Ascending aorta (tissue), 2 donors: ENCODE results near the gene REST. TPM values are rescaled to one million over a fixed set of nuclear protein-coding genes. Genes with fewer than 3 reads are reported as not detected.
A peak's percentile ranks its signal among the peaks of the same experiment; 100 is the strongest.

Experiments
- DNase-seq, 2 donors: peaks; one replicate each; pipeline ENCODE4 v3.0.0-alpha.2; 2019; ENCODE audit warnings: low spot score in 2 of 2
- H3K27ac ChIP-seq, 2 donors: fragments of 200-600 bp; sonication (generic); one replicate each; pipeline ENCODE4 v1.5.1; 2016 to 2017; ENCODE audit warnings: mild to moderate bottlenecking in 1 of 2
- H3K27me3 ChIP-seq: fragments of 200-600 bp; sonication (generic); one replicate; pipeline ENCODE4 v1.5.1; 2017
- H3K36me3 ChIP-seq, 2 donors: fragments of 200-600 bp; sonication (generic); one replicate each; pipeline ENCODE4 v1.5.1; 2016
- H3K4me1 ChIP-seq, 2 donors: fragments of 200-600 bp; sonication (generic); one replicate each; pipeline ENCODE4 v1.5.1; 2016 to 2017; ENCODE audit warnings: mild to moderate bottlenecking in 1 of 2
- H3K4me3 ChIP-seq, 2 donors: fragments of 200-600 bp; sonication (generic); one replicate each; pipeline ENCODE4 v1.5.1; 2016 to 2017; ENCODE audit warnings: mild to moderate bottlenecking in 1 of 2
- H3K9me3 ChIP-seq, 2 donors: fragments of 200-600 bp; sonication (generic); one replicate each; pipeline ENCODE4 v1.5.1; 2016
- intact Hi-C: fragments of 100-400 bp; cut with DNase I; formaldehyde crosslinking; loops from one replicate; pipeline ENCODE4 v1.15.1; 2023
- total RNA-seq: library from RNA; depleted of rRNA; stranded (reverse); fragments of >200 nt; gene quantifications from one replicate; pipeline ENCODE4 v1.1.0, GENCODE V29; 2016
- TF ChIP-seq, protein P1 (sequence below), 3 experiments: fragments of 200-600 bp in 2 of 3; fragments of 450-650 bp in 1 of 3; sonication (generic) in 2 of 3; IDR thresholded peaks; one replicate each; pipeline ENCODE4 v1.5.1; 2016 to 2019; ENCODE audit warnings: antibody characterized with exemption in 3 of 3, mild to moderate bottlenecking in 1 of 3, moderate library complexity in 1 of 3

The REST gene
- total RNA-seq, 1 donor from 2014 or later, result 86.5 TPM

DNA sequence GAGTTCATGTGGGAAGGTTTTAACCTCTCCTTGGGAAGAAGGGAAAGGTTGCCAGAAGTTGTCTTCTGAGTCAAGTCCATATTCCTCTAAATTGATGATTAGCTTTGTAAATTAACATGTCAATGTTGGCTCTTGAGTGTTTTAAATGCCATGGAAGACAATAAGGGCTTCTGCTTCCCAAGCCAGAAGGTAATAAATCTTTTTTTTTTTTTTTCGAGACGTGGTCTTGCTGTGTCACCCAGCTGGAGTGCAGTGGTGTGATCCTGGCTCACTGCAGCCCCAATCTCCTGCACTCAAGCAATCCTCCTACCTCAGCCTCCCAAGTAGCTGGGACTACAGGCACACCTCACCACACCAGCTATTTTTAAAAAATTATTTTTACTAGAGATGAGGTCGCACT, 5.0 kb upstream of the REST start:
- no peaks in the 10 kb centered on the region for H3K36me3 ChIP-seq
- no peaks in the 10 kb centered on the region for H3K4me1 ChIP-seq
- no peak overlapping the region for H3K27ac ChIP-seq
- intact Hi-C loops, result loop anchor here (10.0 kb wide), 2 partner anchors 212 to 438 kb away; partner anchors contain the start of genes IGFBP7 and SRP72
- no peaks in the 10 kb centered on the region for H3K27me3 ChIP-seq
- H3K4me3 ChIP-seq, result no peak overlapping the region
- TF ChIP-seq, protein P1, sequence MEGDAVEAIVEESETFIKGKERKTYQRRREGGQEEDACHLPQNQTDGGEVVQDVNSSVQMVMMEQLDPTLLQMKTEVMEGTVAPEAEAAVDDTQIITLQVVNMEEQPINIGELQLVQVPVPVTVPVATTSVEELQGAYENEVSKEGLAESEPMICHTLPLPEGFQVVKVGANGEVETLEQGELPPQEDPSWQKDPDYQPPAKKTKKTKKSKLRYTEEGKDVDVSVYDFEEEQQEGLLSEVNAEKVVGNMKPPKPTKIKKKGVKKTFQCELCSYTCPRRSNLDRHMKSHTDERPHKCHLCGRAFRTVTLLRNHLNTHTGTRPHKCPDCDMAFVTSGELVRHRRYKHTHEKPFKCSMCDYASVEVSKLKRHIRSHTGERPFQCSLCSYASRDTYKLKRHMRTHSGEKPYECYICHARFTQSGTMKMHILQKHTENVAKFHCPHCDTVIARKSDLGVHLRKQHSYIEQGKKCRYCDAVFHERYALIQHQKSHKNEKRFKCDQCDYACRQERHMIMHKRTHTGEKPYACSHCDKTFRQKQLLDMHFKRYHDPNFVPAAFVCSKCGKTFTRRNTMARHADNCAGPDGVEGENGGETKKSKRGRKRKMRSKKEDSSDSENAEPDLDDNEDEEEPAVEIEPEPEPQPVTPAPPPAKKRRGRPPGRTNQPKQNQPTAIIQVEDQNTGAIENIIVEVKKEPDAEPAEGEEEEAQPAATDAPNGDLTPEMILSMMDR (IDR thresholded peaks at IDR 0.05), result no peak
- no peaks in the 10 kb centered on the region for H3K9me3 ChIP-seq
- DNase-seq, result peak in 1 of 2 donors; percentile 8

DNA sequence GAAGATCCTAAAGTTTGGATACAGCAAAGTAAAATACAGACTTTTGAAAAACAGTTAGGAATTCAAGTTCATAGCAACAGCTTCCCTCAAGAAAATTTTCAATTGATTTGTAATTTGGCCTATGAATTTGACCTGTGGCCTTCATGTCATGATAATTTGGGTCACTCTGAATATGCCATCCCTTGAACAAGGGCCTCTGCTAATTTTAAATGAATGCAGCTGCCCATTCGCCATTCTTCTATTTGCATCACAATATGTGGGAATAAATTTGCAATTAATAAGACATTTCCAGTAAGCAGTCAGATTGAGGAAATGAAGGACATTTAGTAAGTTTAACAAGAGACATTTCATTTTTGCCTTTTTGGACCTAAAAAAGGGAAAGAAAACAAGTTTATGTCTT, 1.9 kb upstream of the REST start:
- Histone ChIP-seq H3K27me3 (no peaks in the 10 kb centered on the region), H3K9me3 (no peaks in the 10 kb centered on the region), H3K27ac (no peak overlapping the region), H3K4me1 (peaks cover 0 to 4% of the 10 kb centered on the region in 2 donors), H3K4me3 (no peak overlapping the region), H3K36me3 (no peaks in the 10 kb centered on the region)
- intact Hi-C loops, result loop anchor here (2.0 to 10.0 kb wide), 5 partner anchors 209 to 507 kb away; partner anchors contain the start of genes IGFBP7, PAICS, PPAT and SRP72
- DNase-seq, result no peak
- TF ChIP-seq, protein P1 (IDR thresholded peaks at IDR 0.05), result no peak

DNA sequence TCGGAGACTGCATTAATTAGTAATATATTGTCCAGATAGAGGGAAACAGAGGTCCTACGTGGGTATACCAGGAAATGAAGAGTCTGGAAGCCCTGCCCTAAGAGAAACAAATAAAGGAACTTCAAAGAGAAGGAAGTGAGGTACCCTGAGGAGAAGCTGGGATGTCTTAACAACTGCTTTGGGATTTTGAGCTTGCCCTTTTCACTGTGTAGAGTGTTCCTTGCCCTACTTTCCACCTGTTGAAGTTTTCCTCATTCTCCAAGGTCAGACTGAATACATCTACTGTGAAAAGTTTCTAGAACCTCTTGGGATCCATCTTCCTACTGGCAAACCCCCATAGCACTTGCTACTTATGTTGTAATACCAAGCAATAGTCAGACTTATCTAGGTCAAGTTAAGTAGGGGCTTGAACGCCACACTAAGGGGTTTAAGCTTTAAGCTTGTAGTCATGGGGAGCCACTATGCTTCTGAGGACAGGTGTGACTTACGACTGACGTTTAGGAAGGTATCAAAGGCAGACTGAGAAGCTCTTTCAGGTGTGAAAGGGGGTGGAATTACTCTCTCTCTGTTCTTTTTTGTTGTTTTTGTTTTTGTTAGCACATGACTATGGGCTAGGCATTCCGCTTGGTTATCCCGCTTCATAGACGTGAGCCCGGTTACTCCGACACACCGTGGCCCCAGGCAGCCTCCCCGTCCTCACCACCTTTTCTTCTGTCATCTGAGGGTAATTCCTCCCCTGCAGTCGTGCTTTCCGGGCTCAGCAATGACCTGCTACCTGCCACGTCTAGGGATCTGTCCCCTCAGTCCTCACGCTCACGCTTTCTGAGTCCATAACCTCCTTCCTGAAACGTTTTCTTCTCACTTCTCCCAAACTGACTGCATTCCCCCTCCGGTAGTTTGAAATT, 959 bp upstream of the REST start:
- Histone ChIP-seq H3K27me3 (no peaks in the 10 kb centered on the region), H3K36me3 (no peaks in the 10 kb centered on the region), H3K4me3 (peak overlapping the region; percentile 92 to 94), H3K27ac (peak overlapping the region in 1 of 2 donors; percentile 15), H3K4me1 (peaks cover 0 to 8% of the 10 kb centered on the region in 2 donors), H3K9me3 (no peaks in the 10 kb centered on the region)
- intact Hi-C loops, result loop anchor here (2.0 to 10.0 kb wide), 5 partner anchors 208 to 506 kb away; partner anchors contain the start of genes IGFBP7, PAICS, PPAT and SRP72
- TF ChIP-seq, protein P1 (IDR thresholded peaks at IDR 0.05), result no peak
- DNase-seq, result no peak

DNA sequence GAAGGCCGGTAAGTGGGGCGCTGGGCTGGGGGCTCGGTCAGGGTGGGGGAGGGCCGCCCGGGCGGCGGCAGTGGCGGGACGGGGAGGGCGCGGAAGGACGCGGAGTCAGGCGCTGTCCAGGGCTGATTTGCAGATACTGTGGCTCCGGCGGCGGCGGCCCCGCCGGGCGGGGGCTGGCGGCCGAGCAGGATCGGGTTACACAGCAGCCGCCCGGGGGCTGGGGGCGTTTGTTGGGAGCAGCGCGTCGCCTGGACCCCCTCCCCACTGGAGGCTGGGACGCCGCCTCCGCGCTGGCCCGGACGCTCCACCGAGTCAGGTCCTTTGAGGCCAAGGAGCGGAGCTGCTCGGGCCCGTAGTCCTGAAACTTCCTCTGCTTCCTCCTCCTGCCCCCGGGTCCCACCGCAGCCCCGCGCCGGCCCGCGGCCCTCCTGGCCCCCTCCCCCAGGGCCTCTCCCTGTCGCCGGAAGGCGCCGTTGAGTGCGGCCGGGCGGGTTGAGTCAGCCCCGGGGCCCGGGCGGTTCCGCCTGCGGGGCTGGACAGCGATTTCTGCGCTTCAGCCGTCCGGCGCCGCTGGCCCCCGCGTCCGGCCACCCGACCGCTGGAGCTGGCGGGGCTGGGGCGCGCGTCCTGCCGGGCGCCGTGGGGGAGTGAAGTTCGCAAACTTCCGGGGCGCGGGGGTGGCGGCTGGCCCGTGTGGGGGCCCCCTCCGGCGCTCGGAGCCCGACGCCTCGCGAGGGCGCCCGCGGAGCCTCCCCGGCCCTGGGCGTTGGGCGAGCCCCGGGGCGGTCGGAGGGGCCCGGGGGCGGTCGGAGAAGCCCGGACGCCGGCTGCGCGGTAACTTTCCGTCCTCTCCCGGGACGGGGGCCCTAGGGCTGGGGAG, 746 bp downstream of the REST start:
- H3K9me3 ChIP-seq, result no peaks in the 10 kb centered on the region
- H3K27me3 ChIP-seq, result no peaks in the 10 kb centered on the region
- TF ChIP-seq, protein P1 (IDR thresholded peaks at IDR 0.05), result no peak
- DNase-seq, result peak in 1 of 2 donors; percentile 81
- no peaks in the 10 kb centered on the region for H3K36me3 ChIP-seq
- peak overlapping the region; percentile 81 to 88 for H3K27ac ChIP-seq
- peak overlapping the region; percentile 92 to 94 for H3K4me3 ChIP-seq
- intact Hi-C loops, result loop anchor here (1.0 to 10.0 kb wide), 6 partner anchors 50 to 504 kb away; partner anchors contain the start of genes IGFBP7, NOA1, PAICS and PPAT
- peaks cover 0 to 12% of the 10 kb centered on the region in 2 donors for H3K4me1 ChIP-seq
